A673 (cell line): ENCODE results near the gene ARHGAP26. TPM values are rescaled to one million over a fixed set of nuclear protein-coding genes. Genes with fewer than 3 reads are reported as not detected.

Experiments
- BruUV-seq: library from RNA; stranded (reverse); fragments of 400-500 nt; replicated peaks from 2 replicates; lab custom pipeline; 2021; lab: Mats Ljungman, UMichigan
- CTCF ChIA-PET: fragments of 300-600 bp; sonication (Branson Sonifier 250); formaldehyde crosslinking; loops from one replicate; lab custom pipeline; 2022; ENCODE audit warnings: antibody characterized with exemption; lab: Charles Lee
- POLR2A ChIA-PET: fragments of 300-600 bp; sonication (Branson Sonifier 250); formaldehyde crosslinking; loops from one replicate; lab custom pipeline; 2022; ENCODE audit warnings: antibody characterized with exemption; ENCODE audit not compliant: low non-redundant PET; lab: Charles Lee
- DNase-seq: peaks from one replicate; pipeline ENCODE4 v3.0.0-alpha.2; 2015; ENCODE audit warnings: low spot score
- H3K27ac ChIP-seq: fragments of 200-600 bp; sonication (generic); 2 replicates; pipeline ENCODE4 v1.5.1; 2016; ENCODE audit warnings: mixed run types, low read depth, mild to moderate bottlenecking, mixed read lengths, antibody characterized with exemption, low read length; ENCODE audit not compliant: poor library complexity, severe bottlenecking
- H3K27me3 ChIP-seq: fragments of 200-600 bp; sonication (generic); replicated peaks from 2 replicates; pipeline ENCODE4 v1.6.1; 2017; ENCODE audit warnings: mixed run types, low read depth, mild to moderate bottlenecking, mixed read lengths, antibody characterized with exemption, low read length; ENCODE audit not compliant: insufficient read depth, poor library complexity
- H3K36me3 ChIP-seq: fragments of 200-600 bp; sonication (generic); 2 replicates; pipeline ENCODE4 v1.6.1; 2016; ENCODE audit warnings: mixed run types, mild to moderate bottlenecking, mixed read lengths, antibody characterized with exemption, low read length; ENCODE audit not compliant: insufficient read depth, poor library complexity, severe bottlenecking
- H3K4me1 ChIP-seq: fragments of 200-600 bp; sonication (generic); 2 replicates; pipeline ENCODE4 v1.6.1; 2017; ENCODE audit warnings: mixed run types, mild to moderate bottlenecking, mixed read lengths, antibody characterized with exemption, low read length; ENCODE audit not compliant: insufficient read depth, poor library complexity, severe bottlenecking
- H3K4me3 ChIP-seq: fragments of 200-600 bp; sonication (generic); 2 replicates; pipeline ENCODE4 v1.5.1; 2016; ENCODE audit warnings: low read depth, mixed run types, mild to moderate bottlenecking, mixed read lengths, low read length; ENCODE audit not compliant: poor library complexity, severe bottlenecking
- H3K9me3 ChIP-seq: fragments of 200-600 bp; sonication (generic); 2 replicates; pipeline ENCODE4 v1.6.1; 2016; ENCODE audit warnings: mixed run types, low read depth, mild to moderate bottlenecking, mixed read lengths, antibody characterized with exemption, low read length; ENCODE audit not compliant: poor library complexity, severe bottlenecking
- EZH2 ChIP-seq: fragments of 200-600 bp; sonication (generic); IDR thresholded peaks from 2 replicates; pipeline ENCODE4 v1.6.1; 2017; ENCODE audit warnings: borderline replicate concordance, low read depth, mild to moderate bottlenecking, mixed read lengths, antibody characterized with exemption, low read length; ENCODE audit not compliant: poor library complexity, severe bottlenecking
- intact Hi-C: fragments of 100-400 bp; cut with micrococcal nuclease; formaldehyde crosslinking; loops from one replicate; pipeline ENCODE4 v1.10.0; 2022; ENCODE audit not compliant: unreplicated experiment
- total RNA-seq: library from RNA; stranded (reverse); gene quantifications from 2 replicates; pipeline ENCODE4 v1.2.3, GENCODE V29; 2021
- TF ChIP-seq, protein P1 (sequence below): fragments of 300-800, 200-600 bp; sonication (generic); conservative IDR thresholded peaks from 2 replicates; pipeline ENCODE4 v1.5.1; 2017; ENCODE audit warnings: low read depth, mild to moderate bottlenecking, antibody characterized with exemption, low read length, moderate library complexity, mixed read lengths

ARHGAP26 gene
- total RNA-seq, 1 experiment from 2014 or later, result 25.5 TPM

DNA sequence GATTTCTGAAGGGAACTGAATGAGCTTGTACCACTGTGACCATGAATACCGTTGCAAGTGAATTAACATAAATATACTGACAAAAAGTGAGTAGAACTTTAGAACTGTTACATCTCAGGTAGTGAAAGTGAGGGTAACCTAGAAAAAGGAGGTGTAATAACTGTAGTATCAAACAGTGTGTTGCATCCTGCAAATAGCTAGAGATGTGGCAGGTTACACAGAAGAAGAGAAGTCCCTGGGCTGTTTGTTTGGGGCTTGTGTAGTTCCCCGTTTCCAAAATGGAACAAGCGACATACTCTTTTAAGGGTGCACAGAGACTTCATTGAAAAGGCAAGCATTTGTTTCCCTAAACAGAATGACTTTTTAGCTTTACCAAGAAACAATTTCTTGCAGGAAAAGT is 418.5 kb downstream of the ARHGAP26 start:
- no TSS peak for BruUV-seq
- no peak for DNase-seq
- Histone ChIP-seq H3K9me3 (no peaks in the 10 kb centered on the region), H3K36me3 (no peaks in the 10 kb centered on the region), H3K4me3 (no peak overlapping the region), H3K4me1 (no peaks in the 10 kb centered on the region), H3K27ac (no peak overlapping the region), H3K27me3 (no peaks in the 10 kb centered on the region)
- intact Hi-C loops, result no loop called here
- POLR2A ChIA-PET, result no interaction called here
- CTCF ChIA-PET, result no interaction called here
- TF ChIP-seq, protein P1, sequence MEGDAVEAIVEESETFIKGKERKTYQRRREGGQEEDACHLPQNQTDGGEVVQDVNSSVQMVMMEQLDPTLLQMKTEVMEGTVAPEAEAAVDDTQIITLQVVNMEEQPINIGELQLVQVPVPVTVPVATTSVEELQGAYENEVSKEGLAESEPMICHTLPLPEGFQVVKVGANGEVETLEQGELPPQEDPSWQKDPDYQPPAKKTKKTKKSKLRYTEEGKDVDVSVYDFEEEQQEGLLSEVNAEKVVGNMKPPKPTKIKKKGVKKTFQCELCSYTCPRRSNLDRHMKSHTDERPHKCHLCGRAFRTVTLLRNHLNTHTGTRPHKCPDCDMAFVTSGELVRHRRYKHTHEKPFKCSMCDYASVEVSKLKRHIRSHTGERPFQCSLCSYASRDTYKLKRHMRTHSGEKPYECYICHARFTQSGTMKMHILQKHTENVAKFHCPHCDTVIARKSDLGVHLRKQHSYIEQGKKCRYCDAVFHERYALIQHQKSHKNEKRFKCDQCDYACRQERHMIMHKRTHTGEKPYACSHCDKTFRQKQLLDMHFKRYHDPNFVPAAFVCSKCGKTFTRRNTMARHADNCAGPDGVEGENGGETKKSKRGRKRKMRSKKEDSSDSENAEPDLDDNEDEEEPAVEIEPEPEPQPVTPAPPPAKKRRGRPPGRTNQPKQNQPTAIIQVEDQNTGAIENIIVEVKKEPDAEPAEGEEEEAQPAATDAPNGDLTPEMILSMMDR, result no peak
- TF ChIP-seq EZH2, result no peak

- no peaks in the 10 kb centered on the region for H3K27me3 ChIP-seq
- intact Hi-C loops, result no loop called here
- POLR2A ChIA-PET, result no interaction called here
- H3K4me3 ChIP-seq, result no peak overlapping the region
- no peaks in the 10 kb centered on the region for H3K36me3 ChIP-seq
- no peak for DNase-seq
- BruUV-seq, result no TSS peak
- H3K9me3 ChIP-seq, result no peaks in the 10 kb centered on the region
- CTCF ChIA-PET, result no interaction called here
- H3K27ac ChIP-seq, result no peak overlapping the region
- no peak for TF ChIP-seq EZH2
- TF ChIP-seq, protein P1, result no peak
- H3K4me1 ChIP-seq, result no peaks in the 10 kb centered on the region
Observed at GRCh38 chr5:143190260-143190810, 420.2 kb downstream of the ARHGAP26 start.

DNA sequence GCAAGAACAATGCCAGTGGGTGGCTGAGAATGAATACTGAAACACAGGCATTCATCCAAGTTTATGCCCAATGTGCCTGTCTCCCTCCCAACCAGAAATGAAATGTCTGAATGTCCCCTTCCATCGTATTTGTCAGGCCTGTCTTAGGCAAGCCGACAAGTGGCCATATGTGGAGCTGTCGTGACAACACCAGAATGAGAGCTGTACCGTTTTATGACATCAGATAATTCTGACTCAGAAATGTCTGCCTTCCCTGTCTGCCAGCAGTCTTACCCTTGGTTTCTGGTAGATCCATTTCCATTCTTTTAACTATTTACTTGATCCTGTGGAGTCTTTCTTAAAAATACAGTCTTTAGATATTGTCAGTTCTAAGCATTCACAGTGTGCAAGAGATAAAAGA is 421.5 kb downstream of the ARHGAP26 start:
- no peak overlapping the region for H3K4me3 ChIP-seq
- H3K27ac ChIP-seq, result no peak overlapping the region
- no peak for DNase-seq
- ChIA-PET CTCF (no interaction called here), POLR2A (no interaction called here)
- no TSS peak for BruUV-seq
- no peak for TF ChIP-seq EZH2
- TF ChIP-seq, protein P1, result no peak
- H3K4me1 ChIP-seq, result no peaks in the 10 kb centered on the region
- intact Hi-C loops, result no loop called here
- H3K27me3 ChIP-seq, result no peaks in the 10 kb centered on the region
- H3K9me3 ChIP-seq, result no peaks in the 10 kb centered on the region
- no peaks in the 10 kb centered on the region for H3K36me3 ChIP-seq
